ENCODE data around the gene MND1.

MND1 gene

DNA sequence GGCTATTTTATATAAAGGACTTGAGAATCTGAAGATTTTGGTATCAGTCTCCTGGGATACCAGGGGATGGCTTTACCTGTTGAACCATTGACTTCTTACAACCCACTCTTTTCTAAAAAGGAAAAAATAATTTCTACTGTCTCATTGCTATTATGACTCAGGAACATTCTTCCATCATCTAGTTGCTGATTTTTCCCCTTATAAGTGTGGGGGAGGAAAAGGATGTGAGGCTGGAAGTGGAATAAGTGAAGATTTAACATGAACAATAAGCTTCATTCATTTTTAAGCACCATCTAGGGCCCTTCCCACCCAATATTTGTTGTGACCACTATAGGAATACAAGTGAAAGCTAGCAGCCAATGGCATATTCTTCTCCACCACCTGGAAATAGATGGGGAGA lies 10.6 kb upstream of the MND1 start:
- no peak for DNase-seq (ENCODE audit: low spot score)
- no peak for TF ChIP-seq CTCF (IDR thresholded peaks at IDR 0.05; ENCODE audit: extremely low read depth, missing control alignments)

DNA sequence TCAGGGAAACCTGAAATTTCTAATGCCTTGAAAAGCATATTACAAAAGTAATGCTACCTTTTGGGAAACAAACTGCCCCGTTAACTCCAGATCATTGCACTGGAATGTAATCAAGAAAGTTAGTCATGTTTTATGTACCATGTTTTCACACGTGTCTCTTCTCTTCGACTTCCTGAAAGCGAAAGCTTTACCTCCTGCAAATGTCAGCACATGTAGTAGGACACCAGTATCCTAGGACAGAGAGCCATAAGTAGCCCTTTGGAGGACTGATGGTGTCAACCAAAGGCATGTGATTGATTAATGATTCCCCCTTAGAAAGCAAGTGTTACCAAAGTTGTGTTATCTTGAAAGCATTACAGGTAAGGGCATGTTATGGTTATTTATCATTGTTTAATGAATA lies 8.8 kb upstream of the MND1 start:
- no peak for TF ChIP-seq CTCF (IDR thresholded peaks at IDR 0.05; ENCODE audit: extremely low read depth, missing control alignments)
- DNase-seq (ENCODE audit: low spot score), result no peak

DNA sequence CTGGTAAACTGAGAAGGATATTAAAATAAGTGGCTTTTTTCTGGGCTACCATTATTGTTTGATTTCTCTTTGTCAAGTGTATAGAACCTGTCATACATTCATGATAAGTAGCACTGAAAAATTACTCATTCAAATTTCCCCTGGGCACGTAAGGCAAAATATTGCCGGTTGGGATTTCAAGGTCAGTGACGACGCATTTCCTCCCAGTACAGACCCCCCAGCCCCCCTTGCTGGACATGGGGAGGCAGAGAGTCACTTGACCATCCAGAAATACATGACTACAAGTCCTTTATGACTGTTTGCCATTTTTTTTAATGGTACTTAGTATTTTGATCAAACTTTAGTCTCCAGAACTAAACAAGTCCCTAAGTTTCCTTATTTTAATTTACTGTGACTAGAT lies 6.8 kb upstream of the MND1 start:
- TF ChIP-seq CTCF (IDR thresholded peaks at IDR 0.05; ENCODE audit: extremely low read depth, missing control alignments), result no peak
- DNase-seq (ENCODE audit: low spot score), result no peak

- DNase-seq (ENCODE audit: low spot score), result no peak
- no peak for TF ChIP-seq CTCF (IDR thresholded peaks at IDR 0.05; ENCODE audit: extremely low read depth, missing control alignments)
These were observed 2.9 kb upstream of the MND1 start for GRCh38 chr4:153341575-153342090.

DNA sequence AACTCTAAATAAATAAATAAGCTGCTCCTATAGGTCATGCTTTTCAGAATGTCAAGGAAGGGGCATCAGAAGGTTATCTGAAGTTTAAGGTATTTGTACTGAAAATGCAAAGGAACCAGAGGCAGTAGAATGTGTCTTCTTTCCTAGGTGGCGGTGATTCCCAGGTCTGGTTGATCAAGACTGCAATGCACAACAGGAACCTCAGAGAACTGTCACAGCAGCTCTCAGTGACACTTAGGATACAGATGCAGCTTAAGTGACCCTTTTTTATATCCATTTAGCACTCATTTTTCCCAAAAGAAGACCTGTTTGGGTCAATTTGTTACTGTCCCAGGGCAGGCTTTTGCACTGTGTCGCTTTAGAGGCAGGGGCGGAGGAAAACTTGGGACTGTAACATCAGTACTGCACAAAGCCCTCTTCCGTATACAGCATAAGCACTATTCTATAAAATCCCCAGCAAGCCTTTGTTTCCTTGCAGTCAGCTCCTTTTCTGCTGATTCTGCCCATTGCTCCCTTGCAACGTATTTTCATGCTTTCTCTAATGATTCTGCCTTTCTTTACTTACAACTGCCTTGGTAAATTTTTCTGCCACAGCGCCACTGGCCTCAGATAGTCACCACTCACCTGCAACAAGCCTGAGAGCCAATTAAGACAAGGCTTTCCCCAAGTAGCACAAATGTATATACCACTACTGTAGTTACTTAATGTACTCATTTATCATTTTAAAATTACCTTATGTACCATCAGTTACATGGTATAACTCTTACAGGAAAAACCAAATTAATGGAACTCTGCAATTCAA lies 1.5 kb upstream of the MND1 start:
- no peak for DNase-seq (ENCODE audit: low spot score)
- no peak for TF ChIP-seq CTCF (IDR thresholded peaks at IDR 0.05; ENCODE audit: extremely low read depth, missing control alignments)

GRCh38 chr4:153345012-153345981 lies 809 bp downstream of the MND1 start:
- DNase-seq (ENCODE audit: low spot score), result peak; percentile 58

More at GRCh38 chr4:153345012-153345981, 809 bp downstream of the MND1 start:
- TF ChIP-seq CTCF (IDR thresholded peaks at IDR 0.05; ENCODE audit: extremely low read depth, missing control alignments), result no peak

Measured in GM20000 (cell line).